Jurkat, Clone E6-1 (cell line): Measurements from ENCODE around the gene TET1.
"Not testable (repeated sequence)": the region's sequence is repeated elsewhere in the genome, so short reads cannot be mapped to it uniquely, and the experiment has no call there.

ENCODE experiments used
- DNase-seq: peaks from one replicate; pipeline ENCODE4 v3.0.0-alpha.2; 2011; ENCODE audit warnings: low read depth, low spot score
- H3K4me3 ChIP-seq: 2 replicates; pipeline ENCODE4 v1.5.1; 2011; ENCODE audit warnings: mild to moderate bottlenecking, low read length, control low read depth, moderate library complexity

Gene TET1

GRCh38 chr10:68601501-68602265 lies 41.5 kb downstream of the TET1 start:
- peak overlapping the region; percentile 55 for H3K4me3 ChIP-seq
- peak; percentile 14 for DNase-seq

DNA sequence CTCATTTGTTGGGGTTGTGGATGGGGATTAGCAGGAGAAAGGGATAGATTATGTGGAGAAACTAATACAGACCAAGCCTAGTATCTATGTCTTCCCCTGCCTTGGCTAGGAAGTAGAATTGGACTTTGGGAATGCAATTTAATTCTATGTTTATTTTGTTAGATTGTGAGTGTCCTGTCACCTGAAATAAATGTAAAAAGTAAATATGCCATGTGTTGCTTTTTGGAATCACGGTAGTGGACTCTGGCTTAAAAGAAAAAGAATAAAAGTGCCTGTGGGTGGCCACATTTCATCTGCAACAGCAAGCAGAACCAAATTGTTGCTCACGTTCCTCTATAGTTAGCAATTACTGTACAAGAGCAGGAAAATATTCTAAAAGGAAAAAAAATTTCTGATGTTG lies 42.3 kb downstream of the TET1 start:
- H3K4me3 ChIP-seq = no peak overlapping the region
- DNase-seq = no peak

- DNase-seq = no peak
- no peak overlapping the region for H3K4me3 ChIP-seq
Observed at GRCh38 chr10:68603766-68604165, 43.6 kb downstream of the TET1 start.

DNA sequence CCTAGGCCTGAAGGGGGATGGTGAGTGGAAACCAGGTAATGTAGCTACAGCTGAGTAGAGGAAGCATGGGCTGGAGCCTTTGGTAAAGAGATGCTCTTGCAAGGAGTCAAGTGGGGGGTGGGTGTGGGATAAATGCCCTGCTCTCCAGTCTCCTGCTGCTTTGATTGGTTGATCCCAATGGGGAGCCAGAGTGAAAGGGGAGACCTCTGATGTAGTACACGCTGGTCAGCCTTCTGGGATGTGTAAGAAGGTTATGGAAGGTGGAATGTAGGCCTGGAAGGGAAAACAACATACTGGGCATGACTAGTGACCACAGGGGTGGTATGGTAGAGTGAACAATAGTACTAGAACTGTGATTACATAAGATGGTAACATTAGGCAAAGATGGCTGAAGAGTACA lies 44.3 kb downstream of the TET1 start:
- no peak for DNase-seq
- H3K4me3 ChIP-seq = no peak overlapping the region

DNA sequence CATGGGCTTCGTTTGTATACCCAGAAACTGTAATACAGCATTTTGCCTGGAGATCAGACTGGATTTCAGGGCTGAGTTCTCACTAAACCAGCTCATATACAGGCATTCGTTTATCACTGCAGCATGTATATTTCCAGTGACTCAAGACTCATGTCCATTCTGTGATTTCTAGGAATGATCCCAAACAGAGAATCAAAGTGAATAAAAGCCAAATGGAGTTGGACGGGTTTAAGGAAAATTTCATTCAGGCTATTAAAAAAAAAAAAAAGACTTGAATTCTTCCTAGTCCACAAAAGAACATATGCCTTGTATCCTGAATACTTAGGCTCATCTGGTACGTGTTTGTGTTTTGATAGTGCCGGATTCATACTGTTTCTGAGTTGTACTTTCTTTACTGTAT lies 46.8 kb downstream of the TET1 start:
- H3K4me3 ChIP-seq = no peak overlapping the region
- DNase-seq = no peak

- DNase-seq, H3K4me3 ChIP-seq: not testable (repeated sequence)
Observed at GRCh38 chr10:68610023-68610422, 49.9 kb downstream of the TET1 start.

DNA sequence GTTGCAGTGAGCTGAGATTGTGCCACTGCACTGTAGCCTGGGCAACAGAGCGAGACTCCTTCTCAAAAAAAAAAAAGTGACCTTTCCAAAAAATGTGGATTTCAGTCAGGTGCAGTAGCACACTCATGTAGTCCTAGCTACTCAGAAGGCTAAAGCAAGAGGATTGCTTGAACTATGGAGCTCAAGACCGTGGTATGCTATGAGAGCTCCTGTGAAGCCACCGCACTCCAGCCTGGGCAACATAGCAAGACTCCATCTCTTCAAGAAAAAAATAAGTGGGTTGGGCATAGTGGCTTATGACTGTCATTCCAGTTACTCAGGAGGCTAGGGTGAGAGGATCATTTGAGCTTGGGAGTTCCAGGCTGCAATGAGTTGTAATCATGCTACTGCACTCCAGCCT lies 51.1 kb downstream of the TET1 start:
- no peak overlapping the region for H3K4me3 ChIP-seq
- no peak for DNase-seq

GRCh38 chr10:68613974-68614373 lies 53.8 kb downstream of the TET1 start:
- DNase-seq, H3K4me3 ChIP-seq: not testable (repeated sequence)

- not testable (repeated sequence) for H3K4me3 ChIP-seq, DNase-seq
Observed at GRCh38 chr10:68617691-68618090, 57.6 kb downstream of the TET1 start.

DNA sequence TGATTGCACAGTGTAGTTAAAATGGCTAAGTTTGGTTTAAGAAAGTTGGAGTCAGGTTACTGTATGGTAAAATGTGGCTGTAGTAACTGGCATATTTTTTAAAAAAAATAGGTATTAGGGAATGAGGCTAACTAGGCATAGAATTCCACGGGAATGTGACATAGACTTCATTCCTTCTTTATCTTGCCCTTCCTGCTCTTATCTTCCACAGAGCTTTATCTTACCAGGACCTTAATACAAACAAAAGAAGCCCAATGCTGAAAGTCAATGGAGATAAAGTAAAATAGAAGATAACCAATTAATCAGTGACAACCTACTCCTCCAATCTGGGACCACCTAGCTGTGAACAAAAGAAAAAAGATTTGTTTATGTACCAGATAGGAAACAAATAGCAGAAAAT lies 58.1 kb downstream of the TET1 start:
- DNase-seq = no peak
- H3K4me3 ChIP-seq = no peak overlapping the region

DNA sequence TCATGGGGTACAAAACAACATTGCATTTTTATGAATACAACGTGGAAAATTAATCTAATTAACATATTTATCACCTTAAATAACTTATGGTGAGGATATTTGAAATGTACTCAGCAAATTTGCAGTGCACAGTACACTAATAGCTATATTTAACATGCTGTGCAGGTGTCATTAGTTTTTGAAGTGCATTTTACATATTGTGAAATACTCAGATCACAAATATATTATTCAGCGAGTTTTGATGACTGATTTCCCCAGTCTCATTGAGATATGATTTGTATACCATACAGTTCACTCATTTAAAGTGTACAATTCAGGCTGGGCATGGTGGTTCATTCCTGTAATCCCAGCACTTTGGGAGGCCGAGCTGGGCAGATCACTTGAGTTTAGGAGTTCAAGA lies 59.5 kb downstream of the TET1 start:
- H3K4me3 ChIP-seq = no peak overlapping the region
- no peak for DNase-seq

DNA sequence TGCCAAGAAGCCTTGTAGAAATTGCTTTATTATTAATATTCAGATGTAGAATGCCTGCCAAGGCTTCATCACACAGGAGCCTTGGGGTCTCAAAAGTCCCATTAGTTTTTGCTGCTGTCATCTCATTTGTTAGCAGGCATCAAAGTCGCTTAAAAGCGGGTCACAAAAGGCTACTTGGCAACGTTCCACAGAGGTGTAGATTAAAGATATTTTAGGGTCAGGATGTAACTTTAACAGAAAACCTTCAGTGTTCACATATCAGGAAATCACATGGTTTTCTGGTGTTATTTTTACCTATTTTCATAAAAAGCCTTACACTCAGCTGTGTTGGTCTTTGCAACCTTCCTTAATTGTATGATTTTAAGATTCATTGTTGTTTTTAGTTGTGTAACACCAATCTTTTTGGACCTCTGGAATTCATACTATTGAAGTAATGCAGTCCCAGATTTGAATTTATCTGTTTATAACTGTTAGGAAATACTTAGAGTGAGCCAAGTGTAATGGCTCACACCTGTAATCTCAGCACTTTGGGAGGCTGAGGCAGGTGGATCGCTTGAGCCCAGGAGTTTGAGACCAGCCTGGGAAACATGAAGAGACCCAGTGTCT lies 65.3 kb downstream of the TET1 start:
- no peak overlapping the region for H3K4me3 ChIP-seq
- DNase-seq = peak; percentile 49

DNA sequence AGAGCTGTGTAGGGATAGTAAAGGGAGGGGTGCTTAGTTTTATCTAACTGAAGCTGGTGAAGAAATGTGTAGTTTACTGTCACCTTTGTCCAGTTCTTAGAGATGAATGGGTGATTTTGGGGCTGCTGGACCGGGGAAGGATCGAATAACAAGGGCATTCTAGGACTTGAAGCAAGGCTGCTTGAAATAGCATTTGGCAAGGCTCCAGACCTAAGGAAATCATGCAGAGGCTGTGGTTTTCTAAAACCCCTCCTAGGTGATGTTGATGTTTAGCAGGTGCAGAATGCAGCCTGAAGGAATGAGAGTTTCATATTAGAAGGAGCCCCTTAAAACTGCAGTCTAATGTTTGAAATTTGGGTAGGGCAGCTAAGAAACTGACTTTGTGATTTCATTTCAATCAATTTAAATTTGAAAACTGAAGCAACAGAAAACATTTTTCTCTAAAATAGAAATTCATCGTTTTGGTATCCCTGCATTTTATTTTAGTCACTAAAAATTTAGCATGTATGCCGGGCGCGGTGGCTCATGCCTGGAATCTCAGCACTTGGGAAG lies 68.5 kb downstream of the TET1 start:
- peak; percentile 64 for DNase-seq
- no peak overlapping the region for H3K4me3 ChIP-seq

- H3K4me3 ChIP-seq = not testable (repeated sequence)
Observed at GRCh38 chr10:68632271-68632560, 72.1 kb downstream of the TET1 start.

DNA sequence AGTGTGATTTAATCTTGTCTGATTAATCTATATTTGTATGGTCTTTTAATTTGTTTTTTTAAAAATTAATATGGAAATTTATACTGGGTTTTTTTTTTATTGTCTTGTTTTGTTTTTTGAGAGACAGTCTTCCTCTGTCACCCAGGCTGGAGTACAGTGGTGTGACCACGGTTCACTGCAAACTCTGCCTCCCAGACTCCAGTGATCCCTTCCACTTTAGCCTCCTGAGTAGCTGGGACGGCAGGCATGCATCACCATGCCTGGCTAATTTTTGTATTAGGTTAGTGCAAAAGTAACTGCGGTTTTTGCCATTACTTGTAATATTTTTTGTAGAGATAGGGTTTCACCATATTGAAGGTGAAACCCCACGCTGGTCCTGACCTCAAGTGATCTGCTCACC lies 73.1 kb downstream of the TET1 start:
- H3K4me3 ChIP-seq = no peak overlapping the region
- no peak for DNase-seq

More at GRCh38 chr10:68632271-68632560, 72.1 kb downstream of the TET1 start:
- not testable (repeated sequence) for DNase-seq

DNA sequence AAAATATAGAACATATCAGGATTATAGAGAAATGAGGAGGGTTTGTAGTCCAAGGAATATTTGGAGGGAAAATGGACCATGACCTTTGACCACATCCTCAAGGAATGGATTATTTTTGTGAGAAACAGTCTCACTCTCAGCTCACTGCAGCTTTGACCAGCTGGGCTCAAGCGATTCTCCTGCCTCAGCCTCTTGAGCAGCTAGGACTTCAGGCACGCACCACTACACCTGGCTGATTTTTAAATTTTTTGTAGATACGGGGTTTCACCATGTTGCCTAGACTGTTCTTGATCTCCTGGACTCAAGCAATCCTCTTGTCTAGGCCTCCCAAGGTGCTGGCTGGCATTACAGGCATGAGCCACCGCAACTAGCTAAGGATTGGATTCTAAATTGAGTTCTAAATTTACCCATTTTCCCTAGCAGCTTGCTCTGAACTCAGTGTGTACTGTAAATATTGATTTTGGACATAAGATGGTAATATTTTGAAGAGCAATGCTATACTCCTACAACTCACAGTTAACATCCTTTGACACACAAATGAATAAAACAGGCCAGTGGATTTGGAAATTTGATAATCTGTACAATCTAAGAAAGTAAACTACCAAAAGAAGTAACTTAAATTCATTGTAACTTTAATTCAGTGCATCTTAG lies 73.8 kb downstream of the TET1 start:
- H3K4me3 ChIP-seq = no peak overlapping the region
- DNase-seq = no peak

DNA sequence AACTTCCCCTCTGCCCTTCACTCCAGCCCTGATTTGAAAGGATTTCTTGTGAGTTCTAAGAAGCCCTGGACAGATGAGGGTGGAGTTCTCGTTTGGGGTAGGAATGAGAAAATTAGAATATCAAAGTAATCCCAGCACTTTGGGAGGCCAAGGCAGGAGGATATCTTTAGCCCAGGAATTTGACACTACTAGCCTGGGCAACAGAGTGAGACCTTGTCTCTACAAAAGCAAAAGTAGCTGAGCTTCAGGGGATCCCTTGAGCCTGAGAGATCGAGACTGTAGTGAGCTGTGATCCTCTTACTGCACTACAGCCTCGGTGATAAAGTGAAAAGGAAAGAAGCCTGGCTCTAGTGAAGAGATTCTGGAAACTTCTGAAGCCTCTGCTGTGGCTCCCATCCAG lies 76.2 kb downstream of the TET1 start:
- no peak for DNase-seq
- no peak overlapping the region for H3K4me3 ChIP-seq

DNA sequence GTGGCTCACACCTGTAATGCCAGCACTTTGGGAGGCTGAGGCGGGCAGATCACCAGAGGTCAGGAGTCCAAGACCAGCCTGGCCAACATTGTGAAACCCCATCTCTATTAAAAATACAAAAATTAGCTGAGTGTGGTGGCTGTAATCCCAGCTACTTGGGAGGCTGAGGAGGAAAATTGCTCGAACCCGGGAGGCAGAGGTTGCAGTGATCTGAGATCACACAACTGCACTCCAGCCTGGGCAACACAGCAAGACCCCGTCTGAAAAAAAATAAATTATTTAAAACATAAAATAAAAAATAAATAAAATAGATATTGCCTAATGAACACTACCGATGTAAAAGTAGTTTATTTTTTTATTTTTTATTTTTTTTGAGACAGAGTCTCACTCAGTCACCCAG lies 83.4 kb downstream of the TET1 start:
- DNase-seq, H3K4me3 ChIP-seq: not testable (repeated sequence)

DNA sequence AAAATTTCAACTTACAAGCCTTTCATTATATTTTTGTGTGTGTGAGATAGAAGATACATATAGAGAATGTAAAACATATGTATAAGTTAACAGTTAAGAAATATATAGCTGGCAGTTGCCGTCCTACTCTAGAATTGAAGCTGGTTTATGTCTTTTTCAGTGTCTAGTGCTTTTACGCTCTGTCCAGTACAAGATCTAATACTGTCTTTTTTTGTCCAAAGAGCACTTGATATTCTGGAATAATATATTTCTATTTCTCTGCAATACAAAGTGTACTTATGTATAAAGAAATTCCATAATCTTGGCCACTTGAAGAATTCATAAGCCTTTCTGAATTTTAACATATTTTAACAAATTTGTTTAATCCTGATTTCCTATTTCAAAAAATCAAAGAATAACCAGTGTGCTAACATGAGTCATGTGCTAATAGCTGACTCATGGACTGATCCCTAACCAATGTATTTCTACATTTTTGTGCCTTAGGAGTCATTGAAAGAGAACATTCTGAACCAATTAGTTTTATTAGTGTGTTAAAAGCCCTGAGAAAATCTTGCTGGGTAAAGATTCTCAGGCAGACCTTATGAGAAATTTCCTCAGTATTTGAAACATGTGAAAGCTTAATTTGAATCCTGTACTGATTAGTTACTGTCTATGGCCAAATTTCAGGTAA lies 87.7 kb downstream of the TET1 start:
- DNase-seq = no peak

GRCh38 chr10:68655620-68656126 lies 95.5 kb downstream of the TET1 start:
- no peak overlapping the region for H3K4me3 ChIP-seq
- no peak for DNase-seq

More for the DNA sequence above, 87.7 kb downstream of the TET1 start:
- H3K4me3 ChIP-seq = no peak overlapping the region
